Osteoblast (primary cell): ENCODE measurements around the gene PIK3R5. TPM values are rescaled to one million over a fixed set of nuclear protein-coding genes. Genes with fewer than 3 reads are reported as not detected.

Source experiments
- DNase-seq: peaks from one replicate; pipeline ENCODE4 v3.0.0; 2011; ENCODE audit warnings: low spot score, mixed read lengths; ENCODE audit not compliant: insufficient read length; ENCODE audit errors: missing footprints
- H2AFZ ChIP-seq: 2 replicates; pipeline ENCODE4 v1.6.0; 2011; ENCODE audit warnings: mild to moderate bottlenecking, low read length
- H3K27ac ChIP-seq: 2 replicates; pipeline ENCODE4 v1.5.1; 2011; ENCODE audit warnings: mild to moderate bottlenecking, low read depth, low read length, moderate library complexity
- H3K27me3 ChIP-seq: 2 replicates; pipeline ENCODE4 v1.6.0; 2012; ENCODE audit warnings: mild to moderate bottlenecking, control low read depth, inconsistent platforms, low read length, moderate library complexity; ENCODE audit not compliant: insufficient read depth
- H3K36me3 ChIP-seq: 2 replicates; pipeline ENCODE4 v1.5.1; 2011; ENCODE audit warnings: mild to moderate bottlenecking, low read length, control low read depth, moderate library complexity; ENCODE audit not compliant: insufficient read depth
- H3K4me1 ChIP-seq: 2 replicates; pipeline ENCODE4 v1.5.1; 2011; ENCODE audit warnings: mild to moderate bottlenecking, low read length, control low read depth, moderate library complexity; ENCODE audit not compliant: insufficient read depth
- H3K4me2 ChIP-seq: 2 replicates; pipeline ENCODE4 v1.6.0; 2011; ENCODE audit warnings: mild to moderate bottlenecking, low read length; ENCODE audit not compliant: insufficient read depth
- H3K4me3 ChIP-seq: fragments of 200-600 bp; sonication (generic); 3 replicates; pipeline ENCODE4 v1.5.1; 2012; ENCODE audit warnings: mild to moderate bottlenecking, low read length, inconsistent platforms; ENCODE audit not compliant: insufficient read depth
- H3K79me2 ChIP-seq: 2 replicates; pipeline ENCODE4 v1.6.0; 2012; ENCODE audit warnings: mild to moderate bottlenecking, low read length, control low read depth, inconsistent platforms; ENCODE audit not compliant: insufficient read depth
- H3K9me3 ChIP-seq: 2 replicates; pipeline ENCODE4 v1.5.1; 2011; ENCODE audit warnings: low read depth, low read length, control low read depth
- H4K20me1 ChIP-seq: 2 replicates; pipeline ENCODE4 v1.6.0; 2012; ENCODE audit warnings: mild to moderate bottlenecking, low read length, control low read depth; ENCODE audit not compliant: insufficient read depth
- total RNA-seq: library from RNA; depleted of rRNA; stranded (reverse); fragments of >200 nt; gene quantifications from 2 replicates; pipeline ENCODE4 v1.2.3, GENCODE V29; 2012
- TF ChIP-seq, protein P1 (sequence below): IDR thresholded peaks from 2 replicates; pipeline ENCODE4 v1.5.1; 2011; ENCODE audit warnings: mild to moderate bottlenecking, low read depth, low read length, moderate library complexity; ENCODE audit errors: extremely low read depth

PIK3R5 gene
- total RNA-seq, 1 donor = 0.36 TPM

DNA sequence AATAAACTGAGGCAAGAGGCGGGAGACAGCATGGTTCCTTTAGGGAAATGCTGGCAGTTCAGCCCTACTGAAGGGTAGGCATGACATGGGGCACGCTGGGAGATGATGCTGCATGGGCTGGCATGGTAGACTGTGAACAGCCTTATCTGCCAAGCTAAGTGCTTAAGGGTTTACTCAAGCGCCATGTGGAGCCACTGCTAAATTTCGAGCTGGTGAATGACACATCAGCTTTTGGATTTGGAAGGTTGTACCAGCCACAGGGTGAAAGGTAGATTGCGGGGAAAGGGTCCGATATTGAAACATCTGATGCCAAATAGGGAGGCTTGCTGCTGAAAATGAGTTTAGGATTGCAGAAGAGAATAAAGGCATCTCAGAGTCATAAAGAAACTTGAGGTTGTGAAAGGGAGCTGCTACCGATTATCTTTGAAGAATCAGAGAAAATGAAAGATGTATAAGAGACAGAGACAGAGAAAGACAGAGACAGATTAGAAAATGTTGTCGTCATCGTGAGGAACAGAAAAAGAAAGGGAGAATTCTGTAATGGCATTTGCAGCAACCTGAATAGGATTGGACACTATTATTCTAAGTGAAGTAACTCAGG, 16.3 kb downstream of the PIK3R5 start:
- Histone ChIP-seq H2AFZ (no peak overlapping the region), H3K36me3 (no peaks in the 10 kb centered on the region), H3K27ac (no peak overlapping the region), H4K20me1 (no peaks in the 10 kb centered on the region), H3K4me3 (no peak overlapping the region), H3K27me3 (no peaks in the 10 kb centered on the region), H3K4me2 (no peak overlapping the region), H3K4me1 (no peaks in the 10 kb centered on the region), H3K9me3 (no peaks in the 10 kb centered on the region), H3K79me2 (no peaks in the 10 kb centered on the region)
- DNase-seq = no peak
- TF ChIP-seq, protein P1, sequence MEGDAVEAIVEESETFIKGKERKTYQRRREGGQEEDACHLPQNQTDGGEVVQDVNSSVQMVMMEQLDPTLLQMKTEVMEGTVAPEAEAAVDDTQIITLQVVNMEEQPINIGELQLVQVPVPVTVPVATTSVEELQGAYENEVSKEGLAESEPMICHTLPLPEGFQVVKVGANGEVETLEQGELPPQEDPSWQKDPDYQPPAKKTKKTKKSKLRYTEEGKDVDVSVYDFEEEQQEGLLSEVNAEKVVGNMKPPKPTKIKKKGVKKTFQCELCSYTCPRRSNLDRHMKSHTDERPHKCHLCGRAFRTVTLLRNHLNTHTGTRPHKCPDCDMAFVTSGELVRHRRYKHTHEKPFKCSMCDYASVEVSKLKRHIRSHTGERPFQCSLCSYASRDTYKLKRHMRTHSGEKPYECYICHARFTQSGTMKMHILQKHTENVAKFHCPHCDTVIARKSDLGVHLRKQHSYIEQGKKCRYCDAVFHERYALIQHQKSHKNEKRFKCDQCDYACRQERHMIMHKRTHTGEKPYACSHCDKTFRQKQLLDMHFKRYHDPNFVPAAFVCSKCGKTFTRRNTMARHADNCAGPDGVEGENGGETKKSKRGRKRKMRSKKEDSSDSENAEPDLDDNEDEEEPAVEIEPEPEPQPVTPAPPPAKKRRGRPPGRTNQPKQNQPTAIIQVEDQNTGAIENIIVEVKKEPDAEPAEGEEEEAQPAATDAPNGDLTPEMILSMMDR = no peak

DNA sequence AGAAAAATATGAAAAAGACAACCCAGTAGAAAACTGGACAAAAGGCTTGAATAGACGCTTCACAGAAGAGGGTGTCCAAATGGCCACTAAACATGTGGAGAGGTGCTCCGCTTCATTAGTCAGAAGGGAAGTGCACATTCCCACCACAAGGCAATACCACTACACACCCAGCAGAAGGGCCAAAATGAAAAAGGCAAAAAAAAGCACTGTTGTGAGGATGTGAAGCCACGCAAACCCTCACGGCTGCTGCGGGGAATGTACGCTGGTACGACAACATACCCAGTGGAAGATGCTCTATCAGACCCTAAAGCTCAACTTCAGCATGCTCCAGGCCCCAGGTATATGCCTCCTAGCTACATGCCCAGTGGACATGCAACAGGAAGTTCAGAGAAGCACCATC, 17.0 kb downstream of the PIK3R5 start:
- no peaks in the 10 kb centered on the region for H3K9me3 ChIP-seq
- H3K79me2 ChIP-seq = no peaks in the 10 kb centered on the region
- no peak overlapping the region for H3K27ac ChIP-seq
- H2AFZ ChIP-seq = no peak overlapping the region
- no peak overlapping the region for H3K4me3 ChIP-seq
- no peak overlapping the region for H3K4me2 ChIP-seq
- TF ChIP-seq, protein P1 = no peak
- H3K4me1 ChIP-seq = no peaks in the 10 kb centered on the region
- H4K20me1 ChIP-seq = no peaks in the 10 kb centered on the region
- DNase-seq = no peak
- H3K36me3 ChIP-seq = no peaks in the 10 kb centered on the region
- H3K27me3 ChIP-seq = no peaks in the 10 kb centered on the region

DNA sequence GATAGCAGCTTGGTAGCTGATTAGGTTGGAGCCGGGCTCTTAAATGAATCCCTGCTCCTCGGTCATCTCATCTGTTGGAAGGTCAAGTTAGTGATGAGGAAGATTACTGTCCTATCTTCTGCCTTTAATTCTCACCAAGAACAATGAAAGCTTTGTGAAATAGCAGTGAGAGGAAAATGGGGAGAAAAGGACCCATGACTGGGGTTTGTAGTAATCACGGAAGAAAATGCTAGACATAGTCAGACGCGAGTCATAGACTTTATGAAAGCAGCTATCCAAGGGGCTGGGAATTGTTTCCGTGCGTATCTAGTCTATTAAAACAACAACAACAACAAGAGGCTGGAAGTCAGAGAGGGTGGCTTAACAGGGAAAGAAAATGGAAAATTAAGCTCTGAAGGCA, 18.3 kb downstream of the PIK3R5 start:
- no peaks in the 10 kb centered on the region for H3K9me3 ChIP-seq
- H3K79me2 ChIP-seq = no peaks in the 10 kb centered on the region
- H3K4me1 ChIP-seq = no peaks in the 10 kb centered on the region
- H3K4me3 ChIP-seq = no peak overlapping the region
- TF ChIP-seq, protein P1 = no peak
- H3K27ac ChIP-seq = no peak overlapping the region
- H3K27me3 ChIP-seq = no peaks in the 10 kb centered on the region
- no peaks in the 10 kb centered on the region for H3K36me3 ChIP-seq
- no peak overlapping the region for H3K4me2 ChIP-seq
- H2AFZ ChIP-seq = no peak overlapping the region
- no peak for DNase-seq
- no peaks in the 10 kb centered on the region for H4K20me1 ChIP-seq

DNA sequence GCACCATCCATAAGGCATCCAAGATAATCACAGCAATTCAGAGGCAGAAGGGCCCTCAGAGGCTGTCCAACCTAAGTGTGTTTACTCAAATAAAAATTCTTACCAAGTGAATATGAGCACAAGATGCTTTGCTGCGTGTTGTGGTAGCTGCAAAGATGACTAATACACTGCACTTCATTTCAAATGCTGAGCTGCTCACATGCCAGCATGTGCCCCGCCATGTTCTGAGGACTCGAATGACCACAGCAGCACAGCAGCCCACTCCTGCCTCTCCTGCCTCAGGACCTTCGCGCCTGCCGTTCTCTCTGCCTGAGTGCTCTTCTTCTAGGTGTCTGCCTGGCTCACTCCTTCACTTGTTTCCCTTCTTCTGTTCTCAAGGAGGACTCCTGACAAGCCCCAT, 19.0 kb downstream of the PIK3R5 start:
- Histone ChIP-seq H3K27ac (no peak overlapping the region), H3K4me1 (no peaks in the 10 kb centered on the region), H3K36me3 (no peaks in the 10 kb centered on the region), H3K4me3 (no peak overlapping the region), H4K20me1 (no peaks in the 10 kb centered on the region), H3K79me2 (no peaks in the 10 kb centered on the region), H2AFZ (no peak overlapping the region), H3K27me3 (no peaks in the 10 kb centered on the region), H3K4me2 (no peak overlapping the region), H3K9me3 (no peaks in the 10 kb centered on the region)
- TF ChIP-seq, protein P1 = no peak
- no peak for DNase-seq
